ENCODE results near the gene ATG7.
"Not testable (repeated sequence)": the region's sequence is repeated elsewhere in the genome, so short reads cannot be mapped to it uniquely, and the experiment has no call there.

The ATG7 gene

GRCh38 chr3:11401434-11401833 lies 129.2 kb downstream of the ATG7 start:
- no peak for DNase-seq (ENCODE audit: low read depth)

GRCh38 chr3:11405323-11405722 lies 133.1 kb downstream of the ATG7 start:
- H3K4me3 ChIP-seq (replicated peaks; ENCODE audit: low read depth, low read length), result no peak overlapping the region
- no peak for DNase-seq (ENCODE audit: low read depth)
- TF ChIP-seq CTCF (IDR thresholded peaks at IDR 0.05; ENCODE audit: low read length, missing control alignments), result no peak

More at GRCh38 chr3:11401434-11401833, 129.2 kb downstream of the ATG7 start:
- no peak overlapping the region for H3K4me3 ChIP-seq (replicated peaks; ENCODE audit: low read depth, low read length)
- no peak for TF ChIP-seq CTCF (IDR thresholded peaks at IDR 0.05; ENCODE audit: low read length, missing control alignments)

- TF ChIP-seq CTCF (IDR thresholded peaks at IDR 0.05; ENCODE audit: low read length, missing control alignments), result no peak
- no peak for DNase-seq (ENCODE audit: low read depth)
- no peak overlapping the region for H3K4me3 ChIP-seq (replicated peaks; ENCODE audit: low read depth, low read length)
These were observed 135.4 kb downstream of the ATG7 start for GRCh38 chr3:11407644-11408043.

GRCh38 chr3:11408324-11408859 lies 136.2 kb downstream of the ATG7 start:
- not testable (repeated sequence) for H3K4me3 ChIP-seq (replicated peaks; ENCODE audit: low read depth, low read length)

GRCh38 chr3:11410564-11410963 lies 138.4 kb downstream of the ATG7 start:
- no peak overlapping the region for H3K4me3 ChIP-seq (replicated peaks; ENCODE audit: low read depth, low read length)
- DNase-seq (ENCODE audit: low read depth), result no peak
- no peak for TF ChIP-seq CTCF (IDR thresholded peaks at IDR 0.05; ENCODE audit: low read length, missing control alignments)

More at GRCh38 chr3:11408324-11408859, 136.2 kb downstream of the ATG7 start:
- not testable (repeated sequence) for DNase-seq (ENCODE audit: low read depth)

GRCh38 chr3:11411956-11412355 lies 139.8 kb downstream of the ATG7 start:
- no peak overlapping the region for H3K4me3 ChIP-seq (replicated peaks; ENCODE audit: low read depth, low read length)
- no peak for TF ChIP-seq CTCF (IDR thresholded peaks at IDR 0.05; ENCODE audit: low read length, missing control alignments)
- no peak for DNase-seq (ENCODE audit: low read depth)

GRCh38 chr3:11413071-11413470 lies 140.9 kb downstream of the ATG7 start:
- no peak overlapping the region for H3K4me3 ChIP-seq (replicated peaks; ENCODE audit: low read depth, low read length)
- TF ChIP-seq CTCF (IDR thresholded peaks at IDR 0.05; ENCODE audit: low read length, missing control alignments), result no peak
- no peak for DNase-seq (ENCODE audit: low read depth)

All from fibroblast of pulmonary artery (primary cell).